GM12891 (cell line): ENCODE results near the gene EIF4G2.
A peak's percentile ranks its signal among the peaks of the same experiment; 100 is the strongest.

Source experiments
- DNase-seq: peaks from one replicate; pipeline ENCODE4 v3.0.0; 2011; ENCODE audit warnings: low spot score; ENCODE audit not compliant: insufficient read length
- FAIRE-seq: peaks from 2 replicates; lab custom pipeline; 2011; peaks lifted over from hg19 to GRCh38; lab: Jason Lieb, UNC
- PAX5 ChIP-seq: IDR thresholded peaks from 2 replicates; pipeline ENCODE4 v1.6.1; 2011; ENCODE audit warnings: low read length, moderate library complexity, mild to moderate bottlenecking; ENCODE audit not compliant: insufficient read depth, severe bottlenecking
- POLR2A ChIP-seq: IDR thresholded peaks from 2 replicates; pipeline ENCODE4 v1.6.1; 2011; ENCODE audit warnings: low read depth, low read length, control low read depth
- POLR2AphosphoS5 ChIP-seq: IDR thresholded peaks from 2 replicates; pipeline ENCODE4 v1.6.1; 2011; ENCODE audit warnings: low read depth, low read length, control low read depth
- POU2F2 ChIP-seq: IDR thresholded peaks from 2 replicates; pipeline ENCODE4 v1.6.1; 2011; ENCODE audit warnings: low read depth, mild to moderate bottlenecking, control low read depth, low read length, moderate library complexity
- SPI1 ChIP-seq: IDR thresholded peaks from 2 replicates; pipeline ENCODE4 v1.6.1; 2011; ENCODE audit warnings: low read depth, low read length, control low read depth
- TAF1 ChIP-seq: IDR thresholded peaks from 2 replicates; pipeline ENCODE4 v1.6.1; 2011; ENCODE audit warnings: low read depth, low read length, control low read depth

EIF4G2 gene

DNA sequence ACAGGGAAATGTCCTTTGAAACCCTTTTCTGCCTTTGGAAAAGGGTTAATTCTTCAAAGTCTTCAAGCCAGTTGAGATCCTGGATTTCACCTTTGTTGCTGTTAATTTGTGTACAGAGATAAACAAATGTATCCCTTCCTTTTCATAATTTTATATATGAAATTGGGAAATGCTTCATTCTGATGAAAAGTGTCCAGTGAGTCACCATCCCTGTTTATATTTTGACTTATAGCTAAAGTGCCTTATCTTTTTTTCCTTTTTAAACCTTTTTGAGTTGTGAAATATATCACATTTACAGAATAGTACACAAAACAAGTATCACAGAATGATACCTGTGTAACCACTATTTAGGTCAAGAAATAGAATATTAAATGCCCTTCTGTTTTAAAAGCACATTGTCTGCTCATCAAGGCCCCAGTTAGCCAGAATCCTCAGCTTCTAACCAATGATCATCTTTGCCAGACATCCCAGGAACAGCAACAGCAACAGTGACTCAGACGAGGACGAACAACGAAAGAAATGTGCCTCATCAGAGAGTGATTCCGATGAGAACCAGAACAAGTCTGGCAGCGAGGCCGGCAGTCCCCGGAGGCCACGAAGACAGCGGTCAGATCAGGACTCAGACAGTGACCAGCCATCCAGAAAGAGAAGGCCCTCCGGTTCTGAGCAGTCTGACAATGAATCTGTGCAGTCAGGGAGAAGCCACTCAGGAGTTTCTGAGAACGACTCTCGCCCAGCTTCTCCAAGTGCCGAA lies 30.3 kb downstream of the EIF4G2 start:
- no peak for DNase-seq
- FAIRE-seq: no peak
- TF ChIP-seq SPI1 (no peak), POLR2A (no peak), TAF1 (no peak), PAX5 (no peak), POU2F2 (no peak), POLR2AphosphoS5 (no peak)

DNA sequence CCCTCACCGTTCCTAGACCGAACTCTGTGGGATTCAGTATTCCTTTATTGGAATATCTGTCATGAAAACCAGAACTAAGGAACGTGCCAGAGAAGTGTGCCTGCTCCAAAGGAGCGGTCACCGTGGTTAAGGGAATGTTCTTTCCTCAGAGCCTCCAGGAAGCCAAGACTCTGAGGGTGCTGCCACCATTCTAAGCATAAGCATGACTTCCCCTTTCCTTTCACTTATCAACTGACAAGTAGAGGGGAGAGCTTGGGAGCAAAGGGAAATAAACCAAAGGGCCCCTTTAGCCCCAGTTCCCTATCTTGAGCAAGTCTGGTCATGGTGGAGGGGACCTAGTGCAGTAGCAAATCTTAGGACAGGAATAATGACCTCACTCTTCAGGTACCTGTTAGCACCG lies 30.9 kb downstream of the EIF4G2 start:
- DNase-seq (no peak), FAIRE-seq (no peak)
- no peak for TF ChIP-seq PAX5
- TF ChIP-seq TAF1: no peak
- TF ChIP-seq POLR2AphosphoS5: no peak
- TF ChIP-seq POLR2A: no peak
- no peak for TF ChIP-seq SPI1
- no peak for TF ChIP-seq POU2F2

DNA sequence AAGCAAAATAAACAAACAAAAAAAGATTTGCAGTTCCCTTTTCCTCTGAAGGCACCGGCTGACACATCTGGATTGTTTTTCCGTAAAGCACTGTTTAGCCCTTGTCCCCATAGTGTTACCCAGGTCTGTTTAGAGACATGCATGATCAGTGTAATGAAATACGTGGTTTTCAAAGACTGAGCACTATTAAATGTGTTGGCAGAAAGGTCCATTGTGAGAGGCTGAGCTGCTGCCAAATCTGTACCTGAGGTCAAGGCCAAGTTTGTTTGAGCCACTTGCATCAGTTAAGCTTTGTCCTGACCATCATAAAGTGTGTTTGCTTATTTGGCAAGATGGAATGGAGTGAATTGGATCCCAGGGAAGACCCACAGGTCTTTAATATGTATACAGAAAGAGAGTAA lies 31.3 kb downstream of the EIF4G2 start:
- DNase-seq (no peak), FAIRE-seq (no peak)
- TF ChIP-seq POU2F2: no peak
- TF ChIP-seq POLR2AphosphoS5: no peak
- no peak for TF ChIP-seq SPI1
- no peak for TF ChIP-seq PAX5
- no peak for TF ChIP-seq POLR2A
- no peak for TF ChIP-seq TAF1

DNA sequence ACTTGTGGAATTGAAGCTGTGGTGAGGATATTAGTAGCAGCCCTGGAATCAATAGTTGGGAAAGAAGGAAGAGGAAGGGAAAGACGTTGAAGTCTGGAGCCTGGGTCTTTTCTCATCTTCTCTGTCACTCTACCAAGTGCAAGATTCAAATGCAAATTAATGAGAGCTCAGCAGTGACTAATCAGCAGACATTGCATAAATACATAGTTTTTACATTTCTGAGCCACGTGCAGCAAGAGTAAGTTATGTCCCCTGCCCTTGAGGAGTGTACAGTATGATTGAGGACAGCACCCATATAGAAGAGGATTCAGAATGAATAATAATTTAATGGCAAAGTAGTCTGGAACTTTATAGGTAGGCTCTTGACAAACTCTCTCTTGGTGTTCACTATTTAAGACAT lies 33.9 kb downstream of the EIF4G2 start:
- DNase-seq (no peak), FAIRE-seq (no peak)
- TF ChIP-seq POLR2AphosphoS5 (no peak), PAX5 (no peak), POU2F2 (no peak), TAF1 (no peak), POLR2A (no peak), SPI1 (no peak)

DNA sequence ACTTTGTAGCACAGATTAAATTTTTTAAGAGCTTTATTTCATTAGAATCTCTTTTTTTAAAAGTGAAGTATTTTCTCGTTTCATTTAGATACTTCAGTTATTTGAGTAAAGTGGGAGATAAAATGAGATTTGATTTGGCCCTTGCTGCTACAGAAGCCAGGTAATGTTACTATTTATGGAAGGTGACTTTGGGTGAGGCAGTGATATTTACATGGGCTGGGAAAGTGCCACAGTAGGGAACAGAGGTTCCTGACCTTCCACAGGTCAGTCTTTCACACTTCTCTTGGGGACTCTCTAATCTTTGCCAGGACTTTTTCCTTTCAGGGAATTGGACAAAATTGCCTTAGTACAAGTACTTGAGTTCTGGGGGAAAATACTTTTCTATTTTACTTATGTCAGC lies 37.3 kb downstream of the EIF4G2 start:
- no peak for TF ChIP-seq POU2F2
- FAIRE-seq: no peak
- no peak for DNase-seq

DNA sequence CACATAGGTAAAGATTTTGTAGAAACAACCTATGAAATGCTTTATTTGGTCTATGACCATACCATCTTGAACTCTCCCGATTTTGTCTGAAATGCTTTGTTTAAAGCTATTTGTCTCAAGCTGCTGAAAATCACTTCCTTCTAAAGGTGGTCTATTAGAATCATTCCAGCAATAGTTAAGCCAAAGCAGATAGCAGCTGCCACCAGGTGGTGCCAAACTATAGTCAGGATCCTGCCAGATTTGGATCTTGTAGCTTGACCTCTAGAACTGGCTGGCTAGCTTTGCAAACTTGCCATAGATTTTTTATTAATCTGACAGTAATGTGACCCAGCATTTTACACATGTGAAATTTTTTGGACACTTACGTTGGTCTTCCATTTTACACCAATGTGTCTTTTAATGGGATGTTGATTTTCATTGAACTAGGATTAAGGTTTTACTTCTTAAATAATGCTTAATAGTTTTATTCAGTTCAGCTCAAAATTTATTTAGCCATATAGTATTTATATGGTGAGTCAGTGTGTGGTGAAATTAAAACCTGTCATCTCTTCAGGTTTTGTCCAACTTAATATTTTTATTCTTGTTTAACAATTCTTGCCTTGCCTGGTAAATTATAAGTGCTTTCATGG lies 38.0 kb downstream of the EIF4G2 start:
- TF ChIP-seq TAF1 (no peak), SPI1 (no peak), PAX5 (no peak), POLR2AphosphoS5 (no peak), POU2F2 (no peak), POLR2A (no peak)
- peak; percentile 88 for FAIRE-seq
- DNase-seq: no peak

DNA sequence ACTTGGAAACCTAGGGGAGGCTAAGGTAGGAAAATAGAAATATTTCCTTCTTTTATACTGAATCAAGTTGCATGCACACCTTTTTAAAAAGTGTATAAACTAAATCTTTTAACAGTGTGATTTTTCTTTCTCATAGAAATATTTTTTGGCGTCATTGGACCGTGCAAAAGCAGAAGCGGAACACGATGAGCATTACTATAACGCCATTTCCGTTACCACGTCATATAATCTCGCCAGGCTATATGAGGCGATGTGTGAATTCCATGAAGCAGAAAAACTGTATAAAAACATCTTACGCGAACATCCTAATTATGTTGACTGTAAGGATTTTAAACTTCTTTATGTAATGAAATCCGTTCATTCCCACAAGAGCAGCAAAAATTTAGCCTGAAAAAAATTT lies 44.3 kb downstream of the EIF4G2 start:
- TF ChIP-seq PAX5: no peak
- FAIRE-seq (no peak), DNase-seq (no peak)

DNA sequence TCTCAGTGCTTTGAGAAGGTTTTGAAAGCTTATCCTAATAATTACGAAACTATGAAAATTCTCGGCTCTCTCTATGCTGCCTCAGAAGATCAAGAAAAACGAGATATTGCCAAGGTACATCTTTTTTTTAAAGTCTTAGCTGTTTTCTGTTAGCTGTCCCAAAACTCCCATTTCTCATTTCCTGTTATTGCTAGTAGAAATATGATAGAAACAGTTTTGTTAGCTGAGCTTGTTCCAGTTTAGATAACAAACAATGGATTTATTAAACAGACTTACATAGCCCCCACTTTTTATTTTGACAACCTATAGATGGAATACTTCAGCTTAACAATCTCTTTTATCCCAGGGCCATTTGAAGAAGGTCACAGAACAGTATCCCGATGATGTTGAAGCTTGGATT lies 45.0 kb downstream of the EIF4G2 start:
- TF ChIP-seq POLR2A (no peak), PAX5 (no peak), POLR2AphosphoS5 (no peak), SPI1 (no peak), POU2F2 (no peak), TAF1 (no peak)
- FAIRE-seq (no peak), DNase-seq (no peak)

DNA sequence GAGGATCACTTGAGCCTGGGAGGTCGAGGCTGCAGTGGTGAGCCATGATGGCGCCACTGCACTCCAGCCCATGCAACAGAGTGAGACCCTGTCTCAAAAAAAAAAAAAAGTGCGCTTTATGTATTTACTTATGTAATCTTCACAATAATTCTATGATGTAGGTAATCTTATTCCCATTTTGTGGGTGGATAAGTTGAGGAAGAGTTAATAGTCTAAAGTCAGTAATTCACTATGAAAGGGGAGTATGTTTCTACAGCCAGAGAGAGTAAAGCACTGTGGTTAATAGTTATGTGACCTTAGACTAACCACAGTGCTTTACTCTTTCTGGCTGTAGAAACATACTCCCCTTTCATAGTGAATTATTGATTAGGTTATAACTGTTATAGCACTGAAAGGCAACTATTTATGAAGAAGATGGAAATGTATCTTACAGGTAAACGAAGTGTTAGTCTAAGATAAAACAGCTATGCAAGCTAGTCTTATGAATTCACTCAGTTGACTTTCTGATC lies 45.8 kb downstream of the EIF4G2 start:
- DNase-seq: no peak
- TF ChIP-seq TAF1 (no peak), SPI1 (no peak), POLR2A (no peak), POLR2AphosphoS5 (no peak), POU2F2 (no peak), PAX5 (no peak)
- FAIRE-seq: peak; percentile 28

DNA sequence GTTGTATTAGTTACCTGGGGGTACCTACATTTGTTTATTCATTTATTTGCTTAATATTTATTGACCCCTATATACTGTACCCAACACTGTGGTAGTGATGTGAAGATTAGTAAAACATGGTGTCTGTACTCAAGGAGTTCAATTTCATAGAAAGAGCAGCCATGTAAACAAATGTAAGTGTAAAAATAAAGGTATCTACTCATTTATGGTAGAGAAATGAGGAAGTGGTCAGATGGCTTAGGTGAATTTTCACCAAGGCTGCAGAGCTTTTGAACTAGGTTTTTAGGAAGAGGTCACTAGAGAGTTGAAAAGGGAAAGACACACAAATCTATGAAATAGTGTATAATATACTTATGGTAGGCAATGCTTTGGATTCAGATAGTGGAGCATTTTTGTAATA lies 46.5 kb downstream of the EIF4G2 start:
- FAIRE-seq (peak; percentile 61), DNase-seq (no peak)
- no peak for TF ChIP-seq PAX5
- TF ChIP-seq POLR2A: no peak
- TF ChIP-seq SPI1: peak; percentile 99
